GM12864 (cell line): Measurements from ENCODE around the gene DIAPH1.

Experiments
- DNase-seq: peaks from one replicate; pipeline ENCODE4 v3.0.0-alpha.2; 2011; ENCODE audit warnings: low read depth
- H3K4me3 ChIP-seq: 2 replicates; pipeline ENCODE4 v1.5.1; 2011; ENCODE audit warnings: mild to moderate bottlenecking, low read depth, low read length, control low read depth
- TF ChIP-seq, protein P1 (sequence below): IDR thresholded peaks from 2 replicates; pipeline ENCODE4 v1.5.1; 2011; ENCODE audit warnings: low read depth, mild to moderate bottlenecking, moderate library complexity, low read length, control low read depth, inconsistent platforms; ENCODE audit errors: missing control alignments

DIAPH1 gene

DNA sequence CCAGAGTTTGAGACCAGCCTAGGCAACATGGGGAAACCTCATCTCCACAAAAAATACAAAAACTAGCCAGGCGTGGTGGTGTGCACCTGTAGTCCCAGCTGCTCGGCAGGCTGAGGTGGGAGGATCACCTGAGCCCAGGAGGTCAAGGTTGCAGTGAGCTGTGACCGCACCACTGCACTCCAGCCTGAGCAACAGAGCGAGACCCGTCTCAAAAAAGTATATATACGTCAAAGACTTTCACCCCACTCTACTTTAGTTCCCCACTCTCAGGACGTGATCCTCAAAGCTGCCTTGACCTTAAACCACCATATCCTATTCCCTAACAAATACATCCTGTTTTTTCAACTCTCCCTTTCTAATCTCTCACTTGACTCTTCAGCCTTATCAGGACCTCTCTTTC lies 88.9 kb downstream of the DIAPH1 start:
- TF ChIP-seq, protein P1, sequence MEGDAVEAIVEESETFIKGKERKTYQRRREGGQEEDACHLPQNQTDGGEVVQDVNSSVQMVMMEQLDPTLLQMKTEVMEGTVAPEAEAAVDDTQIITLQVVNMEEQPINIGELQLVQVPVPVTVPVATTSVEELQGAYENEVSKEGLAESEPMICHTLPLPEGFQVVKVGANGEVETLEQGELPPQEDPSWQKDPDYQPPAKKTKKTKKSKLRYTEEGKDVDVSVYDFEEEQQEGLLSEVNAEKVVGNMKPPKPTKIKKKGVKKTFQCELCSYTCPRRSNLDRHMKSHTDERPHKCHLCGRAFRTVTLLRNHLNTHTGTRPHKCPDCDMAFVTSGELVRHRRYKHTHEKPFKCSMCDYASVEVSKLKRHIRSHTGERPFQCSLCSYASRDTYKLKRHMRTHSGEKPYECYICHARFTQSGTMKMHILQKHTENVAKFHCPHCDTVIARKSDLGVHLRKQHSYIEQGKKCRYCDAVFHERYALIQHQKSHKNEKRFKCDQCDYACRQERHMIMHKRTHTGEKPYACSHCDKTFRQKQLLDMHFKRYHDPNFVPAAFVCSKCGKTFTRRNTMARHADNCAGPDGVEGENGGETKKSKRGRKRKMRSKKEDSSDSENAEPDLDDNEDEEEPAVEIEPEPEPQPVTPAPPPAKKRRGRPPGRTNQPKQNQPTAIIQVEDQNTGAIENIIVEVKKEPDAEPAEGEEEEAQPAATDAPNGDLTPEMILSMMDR: no peak
- H3K4me3 ChIP-seq: no peak overlapping the region
- no peak for DNase-seq

DNA sequence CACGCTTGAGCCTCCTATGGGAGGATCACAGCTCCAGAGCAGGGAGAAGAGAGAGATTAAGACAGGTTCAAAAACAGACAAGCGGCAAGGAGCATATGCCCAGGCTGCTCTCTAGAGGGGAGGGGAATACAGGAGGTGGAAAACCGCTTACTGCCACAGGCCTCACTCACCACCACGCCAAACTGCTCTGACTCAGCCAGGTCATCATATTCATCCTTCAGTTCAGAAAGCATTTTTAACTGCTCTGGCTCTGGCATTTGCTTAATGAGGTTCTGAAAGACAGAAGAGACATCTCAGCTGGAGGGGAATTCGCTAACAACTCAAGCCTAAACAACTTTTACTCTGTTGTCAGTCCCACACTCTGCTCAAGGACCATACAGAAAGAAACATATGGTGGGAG lies 89.8 kb downstream of the DIAPH1 start:
- no peak overlapping the region for H3K4me3 ChIP-seq
- TF ChIP-seq, protein P1: no peak
- no peak for DNase-seq

DNA sequence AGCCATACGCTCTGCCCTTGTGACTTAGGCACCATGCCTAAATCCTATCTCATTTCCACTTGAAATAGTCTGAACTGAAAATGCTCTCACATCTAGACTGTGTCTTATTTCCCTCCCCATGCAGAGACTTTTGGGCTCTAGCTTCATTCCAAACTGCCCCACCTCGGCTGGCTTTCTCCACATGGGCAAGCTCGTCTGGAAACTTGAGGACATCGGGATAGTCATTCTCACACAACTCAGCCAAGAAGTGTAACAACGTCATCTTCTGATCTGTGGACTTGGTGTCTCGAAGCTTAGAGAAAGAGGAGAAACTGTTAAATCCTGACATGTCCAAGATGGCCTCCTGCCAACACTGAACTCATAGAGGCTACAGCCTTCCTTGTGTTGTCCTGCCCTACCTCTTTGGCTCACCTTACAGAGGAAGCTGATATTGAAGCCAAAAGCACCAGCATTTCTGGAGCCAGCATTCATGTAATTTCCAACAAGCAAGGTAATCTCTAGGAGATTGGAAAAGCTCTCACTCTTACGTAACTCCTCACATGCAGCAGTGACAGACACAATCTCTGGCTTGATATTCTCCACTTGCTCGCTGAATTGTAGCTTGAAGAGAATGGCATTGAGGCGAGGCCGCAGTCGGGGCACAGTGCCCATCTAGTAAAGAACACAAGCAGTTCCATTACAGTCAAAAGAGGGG lies 90.4 kb downstream of the DIAPH1 start:
- DNase-seq: no peak
- TF ChIP-seq, protein P1: no peak
- no peak overlapping the region for H3K4me3 ChIP-seq

DNA sequence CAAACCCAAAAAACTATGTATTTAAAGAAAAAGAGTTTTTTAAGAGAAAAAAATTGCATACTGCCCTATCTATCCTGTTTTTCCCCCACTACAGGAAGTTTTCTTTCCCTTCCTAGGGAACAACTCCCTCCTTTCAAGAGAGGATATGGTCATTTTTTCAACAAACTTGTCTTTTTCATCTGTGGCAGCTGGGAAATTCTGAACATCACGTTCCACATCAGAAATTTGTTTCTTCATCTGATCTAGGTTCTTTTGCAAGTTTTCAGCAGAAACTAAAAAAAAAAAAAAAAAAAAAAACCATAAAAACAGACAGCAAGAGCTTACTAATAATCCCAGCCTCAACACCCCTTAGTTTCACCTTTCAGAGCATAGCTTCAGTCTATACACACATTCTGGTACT lies 91.4 kb downstream of the DIAPH1 start:
- H3K4me3 ChIP-seq: no peak overlapping the region
- TF ChIP-seq, protein P1: no peak
- no peak for DNase-seq

DNA sequence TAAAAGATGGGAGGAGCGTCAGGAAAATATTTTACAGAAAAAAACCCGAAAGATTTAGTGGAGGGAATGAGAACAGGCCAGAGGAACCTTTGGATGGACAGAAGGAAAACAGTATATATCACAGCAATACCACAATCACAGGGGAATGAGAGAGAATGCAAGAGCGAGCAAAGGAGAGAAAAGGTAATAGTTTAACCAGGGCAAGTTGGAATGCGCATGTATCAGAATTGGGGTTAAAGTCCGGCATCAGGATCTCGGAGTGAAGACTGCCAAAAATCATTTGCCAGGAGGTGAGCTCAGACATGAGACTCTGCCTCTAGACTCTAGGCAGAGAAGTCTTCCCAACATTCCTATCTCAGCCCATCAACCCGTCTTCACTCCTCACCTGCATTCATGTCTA lies 93.1 kb downstream of the DIAPH1 start:
- no peak for DNase-seq
- H3K4me3 ChIP-seq: no peak overlapping the region
- TF ChIP-seq, protein P1: no peak

DNA sequence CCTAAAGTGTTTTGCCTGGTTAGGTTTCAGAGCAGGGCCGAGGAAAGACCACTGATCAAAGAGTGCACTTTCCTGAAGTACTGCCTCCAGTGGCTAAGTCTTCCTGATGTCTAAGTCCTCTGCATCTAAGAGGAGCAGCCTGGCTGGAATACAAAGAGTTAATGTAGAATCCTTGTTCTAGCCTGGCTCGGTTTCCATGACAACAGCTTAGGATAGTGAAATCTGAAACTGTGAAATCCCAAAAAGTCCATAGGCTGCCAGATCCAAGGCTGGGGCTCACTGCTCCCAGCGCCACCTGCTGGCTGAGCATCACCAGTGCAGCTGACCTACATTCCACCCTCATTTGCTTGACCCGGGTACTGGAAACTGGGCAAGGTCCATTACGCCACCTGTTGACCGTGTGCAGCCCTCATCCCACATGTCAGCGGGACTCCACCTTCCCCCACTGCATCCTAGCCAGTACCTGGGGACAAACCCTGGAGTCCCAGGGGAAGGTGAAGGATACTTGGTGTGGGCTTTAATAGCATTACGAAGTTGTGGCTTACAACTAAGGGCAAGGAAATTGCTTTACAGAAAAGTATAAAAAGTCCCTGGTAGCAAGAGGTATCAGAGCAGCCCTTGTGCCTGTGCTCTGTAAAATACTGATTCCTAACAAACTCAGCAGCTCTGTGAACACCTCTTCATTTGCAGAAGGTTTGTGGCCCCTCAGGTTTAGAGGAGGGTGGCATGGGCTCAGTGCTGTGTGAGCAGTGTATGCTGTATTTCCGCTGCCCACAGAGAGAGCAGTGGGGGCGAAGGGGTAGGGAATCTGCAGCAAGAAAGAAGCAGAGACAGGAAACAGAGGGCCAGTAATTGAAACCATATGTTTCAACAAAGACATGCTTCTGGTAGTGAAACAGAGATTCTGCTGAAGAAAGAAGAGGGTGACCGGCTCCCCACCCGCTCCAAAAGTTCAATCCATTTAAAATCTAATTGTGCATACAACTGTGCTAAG lies 93.9 kb downstream of the DIAPH1 start:
- TF ChIP-seq, protein P1: peak; percentile 99
- no peak overlapping the region for H3K4me3 ChIP-seq
- no peak for DNase-seq
